GM19397 (cell line): ENCODE results near the gene PDK3.

ENCODE experiments used
- ATAC-seq: cut with Tn5 transposase; IDR thresholded peaks from one replicate; pipeline ENCODE4 v1.9.1; 2021; ENCODE audit warnings: mild to moderate bottlenecking, moderate library complexity; ENCODE audit not compliant: unreplicated experiment

The PDK3 gene

DNA sequence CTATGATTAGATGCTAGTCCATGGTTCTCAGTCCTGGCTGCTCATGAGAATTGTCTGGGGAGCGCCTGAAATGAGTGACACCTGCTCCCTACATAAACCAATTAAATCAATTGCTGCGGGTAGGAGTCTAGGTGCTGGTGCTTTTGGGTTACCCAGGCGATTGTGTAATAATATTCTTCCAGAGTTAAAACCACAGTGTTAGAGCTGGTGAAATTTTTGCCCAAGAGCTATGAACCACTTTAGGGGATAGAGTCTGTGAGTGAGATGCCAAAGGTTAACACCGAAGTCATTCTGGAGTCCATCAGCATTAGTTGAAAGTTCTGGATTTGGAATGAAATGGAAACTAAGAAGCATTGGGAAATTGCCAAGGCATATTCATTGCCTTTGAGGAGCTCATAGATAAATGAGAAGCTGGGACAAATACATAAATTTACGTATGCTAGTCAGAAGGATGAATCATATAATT lies 15.3 kb downstream of the PDK3 start:
- ATAC-seq, result peak; percentile 30

GRCh38 chrX:24482823-24483415 lies 17.8 kb downstream of the PDK3 start:
- ATAC-seq, result no peak

DNA sequence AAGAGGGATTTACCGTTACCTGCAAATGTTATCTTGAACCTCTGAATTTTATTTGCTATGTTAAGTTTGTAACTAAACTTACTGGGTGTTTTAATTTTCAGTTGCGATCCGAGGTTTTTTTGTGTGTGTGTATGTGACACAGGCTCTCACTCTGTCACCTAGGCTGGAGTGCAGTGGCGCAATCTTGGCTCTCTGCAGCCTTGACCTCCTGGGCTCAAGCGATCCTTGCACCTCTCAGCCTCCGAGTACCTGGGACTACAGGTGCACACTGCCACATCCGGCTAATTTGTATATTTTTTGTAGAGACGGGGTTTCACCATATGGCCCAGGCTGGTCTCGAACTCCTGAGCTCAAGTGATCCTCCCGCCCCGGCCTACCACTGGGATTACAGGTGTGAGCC lies 18.5 kb downstream of the PDK3 start:
- ATAC-seq, result no peak

DNA sequence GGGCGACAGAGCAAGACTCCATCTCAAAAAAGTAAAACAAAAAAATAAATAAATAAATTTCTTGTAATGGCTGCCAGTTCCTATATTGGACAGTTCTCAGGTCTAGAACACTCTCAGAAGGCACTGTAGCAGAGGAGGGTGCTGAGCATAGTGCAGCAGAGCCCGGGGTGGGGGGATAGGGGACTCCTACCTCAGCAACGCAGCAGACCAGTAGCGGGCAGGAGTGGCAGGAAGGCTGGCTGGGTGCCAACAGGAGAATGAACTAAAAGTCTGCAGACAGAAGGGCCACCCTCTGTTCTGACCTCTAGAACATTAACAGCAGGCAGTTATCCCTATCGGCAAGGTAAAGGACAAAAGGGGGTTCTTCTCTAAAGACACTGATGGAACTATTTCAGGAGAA lies 20.2 kb downstream of the PDK3 start:
- no peak for ATAC-seq

- ATAC-seq, result no peak
These were observed 21.0 kb downstream of the PDK3 start for GRCh38 chrX:24485976-24486680.

DNA sequence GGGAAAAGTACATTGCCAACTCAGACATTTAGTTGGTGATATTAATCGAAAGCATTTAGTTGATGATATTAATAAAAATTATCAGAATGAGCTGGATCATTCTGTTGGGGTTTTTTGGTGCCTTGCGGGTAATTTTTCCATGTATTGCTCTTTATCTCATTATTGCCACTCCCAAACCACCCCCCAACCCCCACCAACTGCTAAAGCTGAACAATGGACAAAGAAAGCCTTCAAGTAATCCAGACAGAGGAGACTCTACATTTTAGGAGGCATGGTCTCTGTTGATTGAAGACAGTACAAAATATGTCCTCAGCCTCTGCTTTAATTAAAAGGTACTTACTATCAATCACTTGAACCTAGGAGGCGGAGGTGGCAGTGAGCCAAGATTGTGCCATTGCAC lies 22.5 kb downstream of the PDK3 start:
- ATAC-seq, result no peak

GRCh38 chrX:24491741-24492140 lies 26.7 kb downstream of the PDK3 start:
- no peak for ATAC-seq

- ATAC-seq, result no peak
These were observed 28.9 kb downstream of the PDK3 start for GRCh38 chrX:24493740-24494581.

- no peak for ATAC-seq
These were observed 29.6 kb downstream of the PDK3 start for GRCh38 chrX:24494647-24495075.

GRCh38 chrX:24495700-24496099 lies 30.6 kb downstream of the PDK3 start:
- ATAC-seq, result no peak

DNA sequence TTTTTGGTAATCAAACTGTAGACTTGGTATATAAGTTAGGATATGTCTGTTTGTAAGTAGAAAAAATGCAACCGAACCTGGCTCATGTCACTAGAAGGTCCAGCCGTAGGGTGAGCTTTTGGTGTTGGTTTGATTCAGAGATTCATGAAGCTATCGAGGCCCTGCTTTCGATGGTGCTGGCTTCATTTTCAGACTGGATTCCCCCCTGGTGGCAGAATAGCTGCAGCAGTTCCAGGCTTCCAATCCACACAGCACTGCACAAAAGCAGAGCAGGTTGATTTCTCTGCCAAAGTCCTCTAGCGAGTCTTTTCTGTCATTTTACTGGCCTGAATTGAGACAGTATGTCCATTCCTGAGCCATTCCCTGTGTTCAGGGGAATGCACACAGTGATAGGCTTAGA lies 33.1 kb downstream of the PDK3 start:
- ATAC-seq, result no peak

DNA sequence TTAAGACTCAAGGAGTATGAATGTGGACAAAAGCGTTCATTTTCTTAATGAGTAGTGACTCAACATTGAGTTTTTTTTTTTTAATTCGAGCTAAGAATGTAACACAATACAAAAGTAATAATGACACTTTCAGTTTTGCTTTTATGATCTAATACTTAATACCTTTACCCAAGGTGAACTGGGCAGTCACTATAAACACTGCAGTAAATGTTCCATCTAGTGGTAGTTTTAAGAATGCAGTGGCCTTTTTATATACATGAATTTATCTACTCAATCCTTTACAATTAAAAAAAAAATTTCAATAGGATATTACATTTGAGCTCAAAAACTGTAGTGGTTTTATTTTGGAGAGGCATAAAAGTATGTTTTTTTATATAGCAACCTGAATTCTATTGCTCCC lies 33.9 kb downstream of the PDK3 start:
- ATAC-seq, result no peak

DNA sequence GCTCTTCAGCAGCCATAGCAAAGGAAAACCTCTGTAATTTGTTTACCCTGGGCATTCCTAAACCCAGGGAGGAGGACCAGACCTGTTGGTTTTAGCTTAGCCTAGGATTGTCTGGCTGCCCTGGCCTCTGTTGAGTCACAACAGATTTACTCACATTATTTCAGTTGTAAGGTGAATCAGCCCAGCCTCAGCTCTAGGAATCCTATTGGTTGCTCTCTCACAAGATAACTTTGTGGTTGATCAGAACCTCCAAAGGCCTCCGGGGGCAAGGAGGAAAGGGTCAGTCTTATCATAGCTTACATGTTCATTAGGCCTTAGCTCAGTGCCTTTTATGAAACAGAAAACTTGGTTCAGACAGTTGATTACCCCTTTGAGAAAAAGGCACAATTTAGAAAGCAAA lies 41.0 kb downstream of the PDK3 start:
- no peak for ATAC-seq

- no peak for ATAC-seq
These were observed 43.3 kb downstream of the PDK3 start for GRCh38 chrX:24508375-24508774.

DNA sequence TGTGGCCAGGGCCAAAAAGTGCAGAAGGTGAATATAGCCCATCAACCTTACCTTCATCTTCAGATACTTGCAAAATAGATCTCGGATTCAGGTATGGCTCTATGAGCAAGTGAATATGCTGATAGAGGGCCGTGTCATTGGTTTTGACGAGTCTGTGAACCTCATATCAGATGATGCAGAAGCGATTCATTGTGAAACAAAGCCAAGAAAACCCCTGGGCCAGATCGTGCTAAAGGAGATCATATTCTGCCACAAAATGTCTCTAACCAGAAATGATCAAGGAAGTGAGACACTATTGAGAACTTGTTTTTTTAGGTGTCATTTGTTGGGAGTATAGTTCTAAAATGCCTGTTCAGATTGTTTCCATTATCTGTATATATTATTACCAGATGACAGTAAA lies 48.3 kb downstream of the PDK3 start:
- ATAC-seq, result peak; percentile 89

DNA sequence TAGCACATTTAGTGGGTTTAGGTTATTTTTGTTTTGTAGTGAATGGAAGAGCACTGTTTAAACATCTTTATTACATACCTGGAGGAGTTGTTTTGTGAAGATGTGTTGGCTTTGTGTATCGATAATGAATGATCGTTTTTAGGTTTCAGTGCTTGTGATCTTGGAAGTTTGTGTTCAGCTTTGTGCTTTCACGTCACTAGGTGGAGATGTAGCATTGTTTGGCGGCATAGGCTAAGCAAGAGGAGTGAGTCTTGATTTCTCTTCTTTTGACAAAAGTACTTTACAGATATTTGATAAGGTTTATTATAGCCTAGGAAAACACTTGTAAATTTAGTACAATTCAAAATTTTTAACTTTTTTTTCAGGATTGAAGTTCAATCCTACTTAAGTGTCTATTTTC lies 50.4 kb downstream of the PDK3 start:
- ATAC-seq, result no peak

- no peak for ATAC-seq
These were observed 55.4 kb downstream of the PDK3 start for GRCh38 chrX:24520472-24520871.

DNA sequence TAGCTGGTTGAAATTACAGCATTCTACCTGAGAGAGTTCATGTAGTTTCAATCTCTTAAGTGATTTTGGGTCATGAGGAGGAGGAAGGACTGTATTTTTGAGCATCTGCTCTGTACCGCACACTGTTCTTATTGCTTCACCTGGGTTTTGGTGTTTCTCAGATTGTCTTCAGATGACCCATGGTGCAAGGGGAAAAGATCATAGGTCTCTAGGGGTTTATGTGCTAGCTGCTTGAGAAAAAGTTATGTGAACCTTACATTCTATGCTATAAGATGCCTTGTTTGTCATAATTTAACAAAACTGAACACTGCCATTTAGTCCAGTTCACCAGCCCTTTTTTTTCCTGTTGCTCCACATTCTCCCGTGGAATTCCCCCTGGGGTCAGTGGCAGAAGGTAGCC lies 60.4 kb downstream of the PDK3 start:
- ATAC-seq, result no peak

DNA sequence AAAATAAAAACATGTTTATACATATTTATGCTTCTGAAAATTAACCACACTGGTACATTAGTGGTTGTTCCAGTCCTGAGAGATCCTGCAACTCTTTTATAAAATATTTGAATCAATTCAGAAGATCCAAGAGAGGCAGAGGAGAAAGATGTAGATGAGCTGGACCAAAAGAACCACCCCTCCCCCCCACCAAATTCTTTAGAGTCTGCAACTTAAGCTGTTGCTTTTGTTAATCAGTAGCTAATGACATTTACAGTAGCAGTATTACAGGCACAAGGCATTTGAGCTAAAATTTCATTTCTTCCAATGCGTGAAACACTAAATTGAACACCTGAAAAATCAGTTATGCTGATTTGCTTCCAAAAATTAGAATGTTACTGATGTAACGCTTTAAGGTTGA lies 61.5 kb downstream of the PDK3 start:
- ATAC-seq, result no peak

DNA sequence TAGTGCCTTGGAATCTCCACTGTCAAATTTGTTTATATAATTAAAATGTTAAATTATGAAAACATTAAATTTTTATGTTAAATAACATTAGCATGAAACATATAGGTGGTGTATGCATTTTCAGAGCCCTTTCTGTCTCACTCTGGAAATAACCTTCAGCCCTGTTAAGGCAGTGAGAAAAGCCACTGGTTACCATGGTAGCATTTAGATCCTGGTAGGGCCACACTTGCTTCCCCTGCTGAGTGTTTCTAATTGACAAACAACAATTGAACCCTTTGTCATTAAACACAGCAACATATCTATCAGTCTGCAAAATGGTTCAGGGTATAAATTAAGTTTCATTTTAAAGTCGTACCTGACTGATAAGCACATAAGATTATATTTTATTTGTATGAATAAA lies 63.5 kb downstream of the PDK3 start:
- no peak for ATAC-seq

- no peak for ATAC-seq
These were observed 71.5 kb downstream of the PDK3 start for GRCh38 chrX:24536551-24536950.

GRCh38 chrX:24542756-24543155 lies 77.7 kb downstream of the PDK3 start:
- ATAC-seq, result no peak
